GM21381 (cell line): ENCODE data around the gene EFTUD2.

Experiments used
- ATAC-seq: cut with Tn5 transposase; IDR thresholded peaks from one replicate; pipeline ENCODE4 v1.9.1; 2021; ENCODE audit warnings: mild to moderate bottlenecking, moderate library complexity; ENCODE audit not compliant: unreplicated experiment

EFTUD2 gene

DNA sequence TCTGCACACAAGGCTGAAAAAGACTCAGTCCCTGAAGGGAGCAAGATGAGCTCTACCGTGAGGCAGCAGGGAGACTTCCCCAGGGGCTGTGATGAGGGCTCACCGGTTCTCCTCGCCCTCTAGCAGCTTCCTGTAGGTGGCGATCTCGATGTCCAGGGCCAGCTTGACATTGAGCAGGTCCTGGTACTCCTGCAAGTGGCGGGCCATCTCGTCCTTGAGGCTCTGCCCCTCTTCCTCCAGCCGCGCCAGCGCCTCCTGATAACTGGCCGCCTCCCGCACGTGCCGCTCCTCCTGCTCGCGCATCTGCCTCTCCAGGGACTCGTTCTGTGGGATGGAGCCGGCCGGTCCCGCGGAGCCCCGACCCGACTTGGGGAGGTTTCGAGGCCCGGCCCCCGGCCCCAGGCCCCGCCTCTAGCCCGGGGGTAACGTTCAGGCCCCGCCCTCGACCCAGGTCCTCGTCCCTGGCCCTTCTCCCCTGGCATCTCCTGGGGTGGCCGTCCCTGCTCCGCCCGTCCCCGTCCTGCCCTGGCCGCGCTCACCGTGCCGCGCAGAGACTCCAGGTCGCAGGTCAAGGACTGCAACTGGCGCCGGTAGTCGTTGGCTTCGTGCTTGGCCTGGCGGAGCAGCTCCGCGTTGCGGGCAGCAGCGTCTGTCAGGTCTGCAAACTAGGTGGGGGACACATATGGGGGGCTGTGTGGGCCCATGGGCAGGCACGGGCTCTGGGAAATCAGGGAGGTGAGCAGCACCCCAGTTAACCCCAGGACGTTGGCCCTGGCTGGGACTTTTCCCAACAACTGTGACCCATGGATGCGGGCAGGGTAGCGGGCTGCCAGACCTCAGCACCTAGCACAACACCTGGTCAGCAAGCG, 12.1 kb upstream of the EFTUD2 start:
- no peak for ATAC-seq

DNA sequence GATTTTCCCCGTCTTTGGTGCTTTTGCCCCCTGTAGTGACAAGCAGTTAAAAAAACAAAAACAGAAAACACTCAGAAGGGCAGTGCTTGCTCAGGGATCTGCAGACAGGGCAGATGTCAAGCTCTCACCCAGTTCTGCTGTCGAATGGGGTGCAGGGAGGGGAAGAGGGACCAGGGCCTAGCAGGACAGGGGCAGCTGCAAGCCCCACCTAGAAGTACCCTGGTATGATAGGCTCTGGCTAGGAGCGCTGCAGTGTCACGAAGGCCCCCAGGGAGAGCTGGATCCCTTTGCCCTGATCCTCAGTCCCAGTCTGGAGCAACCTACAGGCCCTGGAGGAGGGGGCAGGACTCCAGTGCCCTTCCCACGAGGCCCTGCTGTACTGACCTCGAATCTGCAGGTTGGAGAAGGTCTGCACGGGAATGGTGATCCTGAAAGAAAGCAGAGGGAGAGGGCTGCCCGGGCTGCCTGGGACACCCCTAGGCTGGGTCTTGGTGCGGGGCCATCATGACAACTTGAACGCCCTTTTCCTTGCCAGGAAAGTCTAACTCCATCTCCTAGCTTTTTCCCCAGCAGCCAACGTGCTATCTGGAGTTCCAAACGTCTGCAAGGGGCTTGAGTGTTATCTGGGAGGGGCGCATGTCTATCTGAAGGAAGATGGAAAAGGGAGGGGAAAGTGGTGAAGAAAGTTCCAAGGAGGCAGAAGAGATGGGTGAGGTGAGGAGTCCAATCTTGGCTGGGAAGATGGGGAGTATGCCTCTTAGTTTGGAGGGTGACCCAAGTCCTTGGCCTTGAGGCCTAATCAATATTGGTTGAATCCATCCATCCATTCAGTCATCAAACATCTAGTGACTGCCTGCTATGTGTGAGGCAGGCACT, 11.2 kb upstream of the EFTUD2 start:
- no peak for ATAC-seq

DNA sequence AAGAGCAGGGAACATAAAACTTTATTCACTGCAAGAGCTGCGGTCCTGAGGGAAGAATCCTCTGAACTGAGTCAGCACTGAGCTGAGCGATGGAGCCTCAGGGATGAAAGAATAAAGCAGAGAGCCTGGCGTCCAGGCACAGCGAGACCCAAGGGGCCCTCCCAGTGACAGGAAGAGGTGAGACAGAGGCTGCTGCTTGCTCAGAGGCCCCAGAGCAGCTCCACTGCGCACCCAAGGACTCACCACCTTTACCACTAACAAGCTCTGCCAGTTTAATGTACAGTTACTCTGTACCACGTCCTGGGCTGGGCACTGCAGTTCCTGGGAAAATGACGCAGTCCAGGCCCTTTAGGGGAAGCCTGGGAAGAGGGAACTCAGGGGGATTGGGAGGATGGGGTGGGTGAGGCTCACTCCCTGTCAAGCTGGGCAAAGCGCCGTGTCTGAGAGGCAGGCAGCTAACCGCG, 10.5 kb upstream of the EFTUD2 start:
- ATAC-seq = no peak

DNA sequence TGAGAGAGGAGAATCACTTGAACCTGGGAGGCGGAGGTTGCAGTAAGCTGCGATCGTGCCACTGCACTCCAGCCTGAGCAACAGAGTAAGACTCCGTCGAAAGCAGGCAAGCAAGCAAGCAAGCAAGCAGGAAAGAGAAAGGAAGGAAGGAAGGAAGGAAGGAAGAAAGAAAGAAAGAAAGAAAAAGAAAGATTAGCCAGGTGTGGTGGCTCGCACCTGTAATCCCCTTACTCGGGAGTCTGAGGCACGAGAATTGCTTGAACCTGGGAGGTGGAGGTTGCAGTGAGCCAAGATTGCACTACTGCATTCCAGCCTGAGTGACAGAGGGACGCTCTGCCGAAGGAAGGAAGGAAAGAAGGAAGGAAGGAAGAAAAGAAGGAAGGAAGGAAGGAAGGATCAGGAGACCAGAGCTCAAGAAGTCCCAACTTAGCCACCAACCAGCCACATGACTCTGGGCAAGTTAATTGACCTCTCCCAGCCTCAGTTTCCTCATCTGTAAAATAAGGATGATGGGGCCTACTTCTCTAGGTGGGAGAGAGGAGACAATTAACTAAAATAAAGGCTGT, 9.6 kb upstream of the EFTUD2 start:
- no peak for ATAC-seq

DNA sequence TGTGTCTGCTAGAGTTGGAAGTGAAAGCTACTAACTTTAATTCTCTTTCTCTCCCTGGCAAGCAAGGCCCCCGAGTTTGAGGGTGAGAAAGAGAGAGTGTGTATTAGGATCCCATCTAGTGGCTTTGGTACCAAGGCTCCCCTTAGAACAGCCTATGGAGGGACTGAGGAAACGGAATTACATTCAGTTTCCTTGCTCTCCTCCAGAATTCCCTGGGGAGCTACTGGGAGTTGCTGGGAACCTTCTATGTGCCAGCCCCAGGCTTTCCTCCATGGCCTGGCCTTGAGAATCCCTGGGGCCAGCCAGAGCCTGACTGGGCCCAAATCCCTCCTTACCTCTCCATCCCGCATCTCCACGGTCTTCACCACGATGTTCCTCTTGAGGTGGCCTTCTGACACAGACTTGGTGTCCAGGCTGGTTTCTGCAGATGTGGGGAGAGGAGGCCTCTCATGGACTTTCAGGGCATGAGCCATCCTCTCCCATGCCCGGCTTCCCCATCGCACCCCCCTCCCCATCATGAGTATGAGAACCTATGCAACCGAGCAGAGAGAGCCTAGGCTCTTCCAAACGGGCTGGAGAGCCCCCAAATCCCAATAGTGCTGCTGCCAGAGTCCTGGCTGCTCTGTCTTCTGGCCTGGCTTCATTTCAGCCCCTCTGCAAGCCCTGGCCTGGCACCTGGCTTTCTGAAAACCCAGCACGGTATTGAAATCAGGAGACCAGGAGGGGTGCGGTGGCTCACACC, 8.7 kb upstream of the EFTUD2 start:
- no peak for ATAC-seq

DNA sequence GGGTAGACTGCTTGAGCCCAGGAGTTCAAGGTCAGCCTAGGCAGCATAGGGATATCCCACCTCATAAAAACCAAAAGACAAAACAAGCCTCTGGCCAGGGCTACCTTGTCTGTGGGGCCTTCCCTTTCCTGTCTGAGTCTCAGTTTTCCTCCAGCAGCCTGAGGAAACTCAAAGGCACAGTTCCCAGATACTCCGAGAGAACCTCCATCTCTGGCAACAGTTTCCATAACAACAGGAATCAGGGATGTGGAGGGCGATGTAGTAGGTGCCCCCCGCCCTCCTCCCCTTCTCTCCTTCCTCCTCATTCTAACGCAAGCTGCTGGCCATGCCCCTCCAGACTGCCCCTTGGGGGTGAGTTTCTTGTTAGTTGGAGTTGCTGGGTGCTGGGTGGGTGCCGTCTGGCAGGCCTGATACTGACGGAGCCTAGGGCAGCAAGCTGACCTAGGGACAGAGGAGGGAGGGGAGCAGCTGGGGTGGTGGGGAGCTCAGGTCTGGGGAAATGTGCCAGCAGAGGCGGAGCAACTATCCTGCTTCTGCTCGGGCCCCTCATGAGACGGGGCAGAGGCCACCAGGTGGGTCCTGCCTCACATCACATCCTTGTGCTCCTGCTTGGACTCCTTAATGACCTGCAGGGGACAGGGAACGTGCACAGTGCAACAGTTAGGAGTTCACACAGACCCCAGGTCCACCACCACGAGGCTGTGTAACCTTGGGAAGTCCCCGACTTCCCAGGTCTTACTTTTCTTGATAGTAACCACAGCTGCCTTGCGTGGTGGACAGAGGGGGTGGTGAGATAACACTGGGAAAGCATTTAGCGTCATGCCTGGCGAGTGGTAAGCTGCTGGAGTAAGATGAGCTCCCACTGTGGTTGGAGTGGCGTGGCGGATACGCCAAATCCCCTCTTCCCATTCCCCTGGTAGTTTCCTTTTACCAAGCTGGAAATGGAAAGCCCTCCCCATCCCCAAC, 7.8 kb upstream of the EFTUD2 start:
- no peak for ATAC-seq

DNA sequence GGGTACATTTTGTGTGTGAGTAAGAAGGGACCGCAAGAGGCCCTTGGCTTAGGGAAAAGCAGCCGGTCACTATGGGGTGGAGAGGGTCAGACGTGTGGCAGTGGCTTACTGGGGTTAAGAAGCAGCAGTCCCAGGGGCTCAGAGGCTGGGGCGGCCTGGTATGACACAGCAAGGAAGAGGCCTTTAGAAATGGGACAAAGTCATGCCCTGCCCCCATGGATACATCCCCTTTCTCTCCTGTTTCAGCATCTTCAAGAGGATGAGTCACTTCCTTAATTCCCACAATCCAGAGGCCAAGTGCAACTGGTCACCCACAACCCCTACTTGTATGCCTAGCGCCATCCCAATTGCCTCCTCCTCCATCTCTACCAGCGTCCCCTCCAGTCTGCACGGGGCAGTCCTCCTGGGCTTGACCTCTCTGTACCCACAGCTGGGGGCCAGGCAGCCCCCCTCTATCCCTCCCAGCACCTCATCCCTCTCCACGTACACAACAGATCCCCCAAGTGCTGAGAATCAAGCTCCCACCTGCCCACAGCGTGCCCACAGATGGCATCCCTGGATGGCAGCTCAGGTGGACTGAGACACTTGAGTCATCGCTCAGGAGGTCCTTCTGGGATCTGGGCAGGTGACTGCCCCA, 6.9 kb upstream of the EFTUD2 start:
- no peak for ATAC-seq

DNA sequence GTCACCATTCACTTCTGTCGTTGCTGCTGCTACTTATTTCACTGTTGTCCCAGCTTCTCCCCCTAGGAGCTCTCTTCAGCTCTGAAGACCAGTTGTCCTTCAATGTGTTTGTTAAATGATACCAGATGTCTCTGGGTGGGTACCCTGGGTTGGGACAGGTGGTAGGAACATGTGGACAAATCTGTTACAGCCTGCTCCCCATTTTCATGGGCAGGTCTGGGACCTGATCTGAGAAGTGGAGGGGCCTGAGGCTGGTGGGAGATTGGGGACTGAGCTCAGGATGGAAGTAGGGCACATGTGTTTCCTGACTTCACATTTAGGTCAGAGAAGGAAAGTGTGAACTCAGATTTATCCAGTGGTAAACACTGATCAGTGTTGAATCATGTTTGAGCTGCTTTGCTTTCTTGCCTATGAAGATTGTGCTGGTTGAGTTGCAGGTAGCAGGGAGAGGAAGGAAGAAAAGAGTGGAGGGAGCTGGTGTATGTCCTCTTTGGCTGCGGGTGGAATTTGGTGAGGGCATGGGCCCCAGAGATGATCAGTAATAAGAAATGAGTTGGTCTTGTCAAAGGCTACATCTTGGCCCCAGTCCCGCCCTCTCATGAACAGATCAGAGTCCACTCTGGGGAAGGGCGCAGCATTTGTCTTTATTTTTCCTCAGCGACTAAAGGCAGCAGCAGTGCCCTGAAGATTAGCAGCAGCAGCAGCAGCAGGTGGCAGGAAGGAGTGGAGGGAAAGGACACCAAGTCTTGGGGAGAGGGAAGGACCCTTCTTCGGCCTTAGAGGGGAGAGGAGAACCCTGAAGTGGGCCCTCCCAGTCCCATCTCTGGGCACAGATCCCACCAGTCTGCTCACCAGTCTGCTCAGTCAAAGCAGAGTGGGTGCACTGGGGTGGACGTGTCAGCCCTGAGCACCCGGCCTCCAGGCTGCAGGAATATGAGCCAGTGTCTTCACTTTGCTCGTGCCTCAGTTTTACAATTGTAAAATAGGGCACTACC, 6.1 kb upstream of the EFTUD2 start:
- no peak for ATAC-seq

DNA sequence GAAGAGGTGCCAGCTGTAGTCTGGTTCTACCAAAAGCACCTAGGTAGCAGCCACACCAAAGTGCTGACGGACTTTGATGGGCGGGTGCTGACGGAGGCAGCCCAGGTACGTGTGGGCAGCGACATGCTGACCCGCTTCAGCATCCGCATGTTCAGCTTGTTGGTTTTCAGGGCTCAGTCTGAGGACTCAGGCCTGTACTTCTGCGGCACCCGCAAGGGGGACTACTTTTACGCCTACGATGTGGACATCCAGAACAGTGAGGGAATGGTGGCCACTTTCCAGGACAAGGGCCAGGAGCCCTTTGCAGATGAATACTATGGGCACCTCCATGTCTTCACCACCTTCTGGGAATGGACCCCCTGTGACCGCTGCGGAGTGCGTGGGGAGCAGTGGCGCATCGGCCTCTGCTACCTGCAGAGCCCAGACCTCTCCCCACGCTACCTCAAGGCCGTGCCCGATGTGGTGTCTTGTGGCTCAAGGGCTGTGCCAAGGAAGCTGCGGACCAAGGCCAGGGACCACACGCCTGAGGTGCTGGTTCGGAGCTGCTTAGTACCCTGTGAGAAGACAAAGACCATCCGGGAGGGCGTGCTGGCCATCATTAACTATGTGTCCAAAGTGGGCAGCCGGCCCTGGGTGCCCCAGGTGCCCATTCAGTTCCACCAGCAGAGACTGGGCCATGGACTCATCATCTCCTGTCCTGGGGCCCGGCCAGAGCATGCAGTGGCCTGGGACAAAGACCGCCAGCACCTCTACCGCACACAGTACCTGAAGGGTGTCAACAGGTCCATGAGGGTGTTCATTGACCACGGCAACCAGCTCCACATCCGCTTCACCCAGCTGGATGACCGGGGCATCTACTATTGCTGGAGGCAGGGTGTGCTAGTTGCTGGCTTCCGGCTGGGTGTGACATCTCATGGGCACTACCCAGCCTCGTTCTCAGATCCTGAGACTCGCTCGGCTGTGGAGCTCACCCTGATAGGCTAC, 5.0 kb upstream of the EFTUD2 start:
- no peak for ATAC-seq

DNA sequence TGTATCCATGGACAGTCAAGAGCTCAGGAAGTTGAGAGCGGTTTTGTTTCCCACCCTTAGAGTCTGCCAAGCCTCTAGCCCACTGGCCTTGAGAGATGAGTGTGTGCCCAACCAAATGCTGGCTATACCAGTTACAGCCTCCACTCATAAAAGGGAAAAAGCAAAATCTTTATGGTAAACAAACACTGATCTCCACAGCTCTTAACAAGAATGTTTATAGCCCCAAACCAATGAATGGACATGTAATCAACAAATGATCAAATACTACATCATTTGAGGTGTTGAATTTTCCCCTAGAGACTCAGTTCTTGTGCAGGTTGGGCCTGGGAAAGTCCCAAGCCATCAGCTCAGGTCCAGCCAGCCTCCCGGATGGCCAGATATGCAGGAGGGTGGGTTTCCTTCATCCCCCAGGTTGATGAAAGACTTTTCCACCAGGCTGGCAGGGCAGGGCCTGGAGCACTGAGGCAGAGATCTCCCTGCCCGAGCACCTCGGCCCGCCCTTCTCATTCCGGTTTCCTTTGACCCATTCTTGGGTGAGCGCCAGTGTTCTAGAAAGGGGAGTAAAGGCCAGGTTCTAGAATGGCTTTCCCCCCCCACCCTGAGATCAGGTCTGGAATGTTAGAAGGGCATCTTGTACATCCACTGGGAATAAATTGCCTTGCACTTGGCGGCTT, 3.9 kb upstream of the EFTUD2 start:
- no peak for ATAC-seq

DNA sequence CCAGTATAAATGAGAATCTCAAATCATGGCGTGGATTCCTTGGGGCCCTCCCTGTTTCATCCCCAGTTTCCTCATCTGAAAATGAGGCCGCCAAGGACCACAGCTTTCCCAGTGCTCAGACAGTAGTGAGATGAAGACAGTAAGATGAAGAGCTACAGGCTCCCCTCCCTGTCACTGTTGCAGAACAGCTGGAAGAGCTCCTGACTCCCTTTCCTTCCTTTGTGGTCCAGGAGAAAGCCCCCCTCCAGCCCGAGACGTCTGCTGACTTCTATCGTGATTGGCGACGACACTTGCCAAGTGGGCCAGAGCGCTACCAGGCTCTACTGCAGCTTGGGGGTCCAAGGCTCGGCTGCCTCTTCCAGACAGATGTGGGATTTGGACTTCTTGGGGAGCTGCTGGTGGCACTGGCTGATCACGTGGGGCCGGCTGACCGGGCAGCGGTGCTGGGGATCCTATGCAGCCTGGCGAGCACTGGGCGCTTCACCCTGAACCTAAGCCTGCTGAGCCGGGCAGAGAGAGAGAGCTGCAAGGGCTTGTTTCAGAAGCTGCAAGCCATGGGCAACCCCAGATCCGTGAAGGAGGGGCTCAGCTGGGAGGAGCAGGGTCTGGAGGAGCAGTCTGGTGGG, 3.0 kb upstream of the EFTUD2 start:
- no peak for ATAC-seq

DNA sequence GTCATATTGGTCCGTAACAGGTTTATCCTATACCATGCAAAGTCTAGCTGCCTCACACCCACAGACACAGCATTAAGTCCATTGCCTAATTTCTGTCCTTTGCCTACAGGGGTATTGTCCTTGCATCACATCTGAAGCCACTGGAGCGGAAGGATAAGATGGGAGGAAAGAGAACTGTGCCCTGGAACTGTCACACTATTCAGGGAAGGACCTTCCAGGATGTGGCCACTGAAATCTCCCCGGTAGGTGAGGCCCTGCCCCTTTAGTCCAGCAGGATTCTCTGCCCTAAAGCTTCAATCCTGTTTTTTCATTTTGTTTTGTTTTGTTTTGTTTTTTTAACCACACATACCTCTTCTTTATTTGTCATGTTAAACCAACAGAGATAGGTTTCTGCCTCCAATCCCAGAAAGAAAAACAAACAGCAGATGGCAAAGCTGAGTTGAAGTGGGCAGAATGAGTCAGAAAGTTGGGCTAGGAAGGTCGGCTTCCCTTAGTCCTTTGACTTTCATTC, 2.2 kb upstream of the EFTUD2 start:
- no peak for ATAC-seq

DNA sequence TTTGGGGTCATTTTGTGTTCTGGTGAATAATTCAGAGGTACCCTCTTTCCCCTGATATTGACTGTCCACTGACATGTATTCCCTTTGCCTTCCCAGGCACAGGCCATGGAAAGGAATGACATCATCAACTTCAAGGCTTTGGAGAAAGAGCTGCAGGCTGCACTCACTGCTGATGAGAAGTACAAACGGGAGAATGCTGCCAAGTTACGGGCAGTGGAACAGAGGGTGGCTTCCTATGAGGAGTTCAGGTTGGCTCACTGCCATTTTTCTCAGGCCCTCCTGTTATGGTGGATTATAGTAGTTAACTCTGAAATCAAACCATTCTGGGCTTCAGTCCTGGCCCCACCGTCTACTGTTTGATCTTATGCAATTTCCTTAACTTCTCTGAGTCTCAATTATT, 1.6 kb upstream of the EFTUD2 start:
- ATAC-seq = no peak

DNA sequence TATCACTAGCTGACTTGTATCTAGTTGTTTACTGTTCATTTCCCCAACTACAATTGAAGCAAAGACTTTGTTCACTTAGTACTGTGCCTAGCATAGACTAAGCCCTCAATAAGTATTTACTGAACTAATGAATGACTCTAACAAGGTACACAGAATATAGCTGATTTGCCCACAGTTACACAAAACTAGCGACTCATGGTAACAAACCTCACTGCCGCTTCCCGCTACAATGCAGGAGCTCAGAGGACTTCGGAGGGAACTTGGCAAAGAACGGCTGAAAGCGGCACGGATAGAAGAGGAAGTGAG, 524 bp downstream of the EFTUD2 start:
- no peak for ATAC-seq

DNA sequence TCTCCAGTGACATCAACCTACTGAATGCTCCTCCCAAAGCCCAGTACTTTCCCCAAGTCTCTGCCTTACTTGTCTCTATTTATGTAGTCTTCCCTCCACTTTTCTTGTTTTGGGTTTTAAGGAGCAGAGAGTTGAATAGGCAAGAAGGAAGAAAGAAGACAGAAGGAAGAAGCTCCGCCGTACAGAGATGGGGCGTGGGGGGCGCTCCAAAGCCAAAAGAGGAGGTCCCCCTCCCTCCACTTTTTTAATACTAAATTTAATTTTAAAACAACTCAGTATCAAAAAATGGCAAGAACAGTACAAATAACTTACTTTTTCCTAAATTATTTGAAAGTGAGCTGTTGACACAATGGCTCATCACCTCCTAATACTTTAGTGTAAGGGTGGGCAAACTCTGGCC, 4.6 kb downstream of the EFTUD2 start:
- no peak for ATAC-seq

DNA sequence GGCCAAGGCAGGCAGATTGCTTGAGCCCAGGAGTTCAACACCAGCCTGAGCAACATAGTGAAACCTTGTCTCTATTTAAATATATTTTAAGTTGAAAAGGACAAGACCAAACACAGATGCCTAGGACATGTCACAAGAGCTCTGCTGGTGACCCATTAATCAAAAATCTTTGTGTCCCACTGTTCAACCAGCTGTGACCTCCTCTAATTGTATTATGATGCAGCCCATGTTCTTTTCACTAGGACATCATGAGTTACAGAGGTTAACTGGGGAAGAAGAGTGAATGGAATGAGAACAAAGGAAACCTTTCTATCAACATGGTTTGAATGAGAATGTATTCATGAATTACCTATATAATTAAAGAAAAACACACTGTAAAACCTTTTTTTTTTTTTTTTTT, 7.0 kb downstream of the EFTUD2 start:
- no peak for ATAC-seq
